Lower lobe of right lung (tissue), 2 donors: ENCODE measurements around the gene KCNN3. TPM values are rescaled to one million over a fixed set of nuclear protein-coding genes. Genes with fewer than 3 reads are reported as not detected.

ENCODE experiments used
- ATAC-seq, 2 donors: fragments of 200-7000 bp; cut with Tn5 transposase; one replicate each; pipeline ENCODE4 v1.9.1; 2020 to 2022; ENCODE audit warnings: mild to moderate bottlenecking in 2 of 2, moderate library complexity in 2 of 2
- DNase-seq: peaks from one replicate; pipeline ENCODE4 v3.0.0-alpha.2; 2020
- H3K27ac ChIP-seq: fragments of 200-600 bp; one replicate; pipeline ENCODE4 v1.8.0; 2022
- H3K27me3 ChIP-seq: fragments of 200-600 bp; one replicate; pipeline ENCODE4 v1.8.0; 2022; ENCODE audit warnings: low read depth
- H3K36me3 ChIP-seq: fragments of 200-600 bp; one replicate; pipeline ENCODE4 v1.8.0; 2022; ENCODE audit warnings: mild to moderate bottlenecking
- H3K4me1 ChIP-seq: fragments of 200-600 bp; one replicate; pipeline ENCODE4 v1.8.0; 2022
- H3K4me3 ChIP-seq: fragments of 200-600 bp; one replicate; pipeline ENCODE4 v1.8.0; 2022; ENCODE audit warnings: mild to moderate bottlenecking
- H3K9me3 ChIP-seq: fragments of 200-600 bp; one replicate; pipeline ENCODE4 v1.8.0; 2022
- CTCF ChIP-seq: fragments of 200-600 bp; IDR thresholded peaks from one replicate; pipeline ENCODE4 v1.8.0; 2022; ENCODE audit warnings: antibody characterized with exemption, mild to moderate bottlenecking
- intact Hi-C: fragments of 100-400 bp; cut with DNase I; formaldehyde crosslinking; loops from one replicate; pipeline ENCODE4 v1.11.0; 2022
- total RNA-seq: library from RNA; stranded (reverse); fragmentation: NEBNext Ultra II Directional; extraction: Animal tissue kit (Norgen Biotek cat#: 25700); gene quantifications from one replicate; pipeline ENCODE4 v1.2.1, GENCODE V29; 2021
- donor health status: DM: no; HTN: yes; CAD: no; lungs with severe emphysema.

Gene KCNN3
- total RNA-seq, 1 donor from 2014 or later: 4.4 TPM

- no peaks in the 10 kb centered on the region for H3K36me3 ChIP-seq
- intact Hi-C loops: no loop called here
- ATAC-seq (no peak), DNase-seq (no peak)
- peaks cover 17% of the 10 kb centered on the region for H3K4me1 ChIP-seq
- H3K9me3 ChIP-seq: no peaks in the 10 kb centered on the region
- no peaks in the 10 kb centered on the region for H3K27me3 ChIP-seq
- H3K4me3 ChIP-seq: no peak overlapping the region
- TF ChIP-seq CTCF: no peak
- no peak overlapping the region for H3K27ac ChIP-seq
Observed at GRCh38 chr1:154807048-154807591, 63.0 kb downstream of the KCNN3 start.

- no peak for ATAC-seq
- Histone ChIP-seq H3K27ac (no peak overlapping the region), H3K4me1 (peaks cover 17% of the 10 kb centered on the region), H3K27me3 (no peaks in the 10 kb centered on the region), H3K9me3 (no peaks in the 10 kb centered on the region), H3K4me3 (no peak overlapping the region), H3K36me3 (no peaks in the 10 kb centered on the region)
- intact Hi-C loops: no loop called here
- no peak for TF ChIP-seq CTCF
- DNase-seq: no peak
Observed at GRCh38 chr1:154806333-154806732, 63.7 kb downstream of the KCNN3 start.

GRCh38 chr1:154802982-154803920, 66.8 kb downstream of the KCNN3 start:
- H3K27ac ChIP-seq: no peak overlapping the region
- TF ChIP-seq CTCF: no peak
- no peaks in the 10 kb centered on the region for H3K27me3 ChIP-seq
- no peaks in the 10 kb centered on the region for H3K9me3 ChIP-seq
- H3K4me1 ChIP-seq: peaks cover 6% of the 10 kb centered on the region
- intact Hi-C loops: no loop called here
- DNase-seq (no peak), ATAC-seq (peak; percentile 25 to 59)
- H3K4me3 ChIP-seq: no peak overlapping the region
- no peaks in the 10 kb centered on the region for H3K36me3 ChIP-seq

GRCh38 chr1:154802336-154802969, 67.6 kb downstream of the KCNN3 start:
- no peak overlapping the region for H3K4me3 ChIP-seq
- H3K27ac ChIP-seq: no peak overlapping the region
- ATAC-seq (no peak), DNase-seq (no peak)
- peaks cover 6% of the 10 kb centered on the region for H3K4me1 ChIP-seq
- no peaks in the 10 kb centered on the region for H3K9me3 ChIP-seq
- no peaks in the 10 kb centered on the region for H3K36me3 ChIP-seq
- no peaks in the 10 kb centered on the region for H3K27me3 ChIP-seq
- intact Hi-C loops: no loop called here
- no peak for TF ChIP-seq CTCF

- no peak for DNase-seq
- no peak for ATAC-seq
- no peak overlapping the region for H3K27ac ChIP-seq
- no peaks in the 10 kb centered on the region for H3K9me3 ChIP-seq
- no peaks in the 10 kb centered on the region for H3K4me1 ChIP-seq
- intact Hi-C loops: no loop called here
- H3K27me3 ChIP-seq: no peaks in the 10 kb centered on the region
- no peak for TF ChIP-seq CTCF
- no peaks in the 10 kb centered on the region for H3K36me3 ChIP-seq
- no peak overlapping the region for H3K4me3 ChIP-seq
Observed at GRCh38 chr1:154801234-154802011, 68.7 kb downstream of the KCNN3 start.
